OCI-LY3 (cell line): ENCODE measurements around the gene MRPS23.
"Not testable (repeated sequence)": the region's sequence is repeated elsewhere in the genome, so short reads cannot be mapped to it uniquely, and the experiment has no call there.

Experiments used
- H2AFZ ChIP-seq: fragments of 200-600, 300-600 bp; shearing (Covaris generic); 2 replicates; pipeline ENCODE4 v1.6.0; 2014; ENCODE audit warnings: antibody characterized with exemption, low read depth, low read length
- H3K27ac ChIP-seq: fragments of 200-600, 300-600 bp; sonication (generic); 2 replicates; pipeline ENCODE4 v1.5.1; 2014; ENCODE audit warnings: mild to moderate bottlenecking, low read length, moderate library complexity, mixed read lengths
- H3K27me3 ChIP-seq: fragments of 200-600, 300-600 bp; sonication (generic); 2 replicates; pipeline ENCODE4 v1.6.1; 2014; ENCODE audit warnings: low read depth, low read length, mixed read lengths
- H3K36me3 ChIP-seq: fragments of 200-600, 300-600 bp; sonication (generic); replicated peaks from 2 replicates; pipeline ENCODE3; 2014; ENCODE audit warnings: low read depth, low read length, mixed read lengths
- H3K4me1 ChIP-seq: fragments of 300-600, 200-600 bp; sonication (generic); 2 replicates; pipeline ENCODE4 v1.6.1; 2014; ENCODE audit warnings: low read length, mixed read lengths
- H3K4me2 ChIP-seq: fragments of 200-600, 300-600 bp; sonication (generic); 2 replicates; pipeline ENCODE4 v1.6.1; 2014; ENCODE audit warnings: low read length, mixed read lengths
- H3K4me3 ChIP-seq: fragments of 300-600, 200-600 bp; sonication (generic); 2 replicates; pipeline ENCODE4 v1.5.1; 2014; ENCODE audit warnings: antibody characterized with exemption, mild to moderate bottlenecking, low read length, moderate library complexity
- H3K79me2 ChIP-seq: fragments of 300-600, 200-600 bp; shearing (Covaris generic); 2 replicates; pipeline ENCODE4 v1.6.1; 2014; ENCODE audit warnings: mild to moderate bottlenecking, low read length, mixed read lengths
- H3K9ac ChIP-seq: fragments of 300-600, 200-600 bp; shearing (Covaris generic); 2 replicates; pipeline ENCODE4 v1.6.0; 2014; ENCODE audit warnings: mild to moderate bottlenecking, low read length, moderate library complexity
- H3K9me3 ChIP-seq: fragments of 200-600, 300-600 bp; shearing (Covaris generic); 2 replicates; pipeline ENCODE4 v1.6.1; 2014; ENCODE audit warnings: low read length, mixed read lengths; ENCODE audit not compliant: insufficient read depth
- H4K20me1 ChIP-seq: fragments of 200-600, 300-600 bp; sonication (generic); 2 replicates; pipeline ENCODE4 v1.6.1; 2016; ENCODE audit warnings: low read length, mixed read lengths; ENCODE audit not compliant: insufficient read depth
- EZH2phosphoT487 ChIP-seq: fragments of 200-600 bp; shearing (Covaris generic); IDR thresholded peaks from 2 replicates; pipeline ENCODE4 v1.6.1; 2018; ENCODE audit warnings: antibody characterized with exemption, mixed run types, low read depth
- TF ChIP-seq, protein P1 (sequence below): fragments of 200-600, 300-600 bp; sonication (generic); IDR thresholded peaks from 2 replicates; pipeline ENCODE4 v1.5.1; 2014; ENCODE audit warnings: antibody characterized with exemption, low read length, low read depth

Gene MRPS23

DNA sequence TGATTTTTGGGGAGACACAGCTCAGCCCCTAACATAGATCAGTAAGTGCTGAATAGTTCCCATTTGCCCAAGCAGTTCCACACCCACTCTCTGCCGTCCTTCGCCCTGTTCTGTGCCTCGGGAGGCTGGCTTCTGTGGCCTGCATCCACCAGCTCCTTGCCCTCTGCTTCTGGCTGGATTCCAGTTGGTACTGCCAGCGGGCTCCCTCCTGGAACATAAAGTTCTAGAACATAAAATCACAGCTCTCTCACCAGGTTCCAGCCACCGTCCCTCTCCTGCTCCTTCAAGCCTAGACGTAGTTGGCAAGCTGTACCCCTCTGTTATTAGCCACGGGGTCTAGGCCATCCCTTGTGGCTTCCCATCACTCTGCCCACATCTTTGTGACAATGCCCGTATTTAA is 3.9 kb upstream of the MRPS23 start:
- Histone ChIP-seq H3K4me3 (no peak overlapping the region), H3K4me2 (no peak overlapping the region), H3K27me3 (peaks cover 2% of the 10 kb centered on the region; the same call in 1 of the 2 replicates), H3K4me1 (peaks cover 15% of the 10 kb centered on the region), H4K20me1 (no peaks in the 10 kb centered on the region), H3K79me2 (peaks cover 24% of the 10 kb centered on the region), H3K9ac (no peak overlapping the region), H3K9me3 (no peaks in the 10 kb centered on the region), H3K27ac (no peak overlapping the region), H2AFZ (no peak overlapping the region), H3K36me3 (peaks cover 1% of the 10 kb centered on the region)
- TF ChIP-seq, protein P1, sequence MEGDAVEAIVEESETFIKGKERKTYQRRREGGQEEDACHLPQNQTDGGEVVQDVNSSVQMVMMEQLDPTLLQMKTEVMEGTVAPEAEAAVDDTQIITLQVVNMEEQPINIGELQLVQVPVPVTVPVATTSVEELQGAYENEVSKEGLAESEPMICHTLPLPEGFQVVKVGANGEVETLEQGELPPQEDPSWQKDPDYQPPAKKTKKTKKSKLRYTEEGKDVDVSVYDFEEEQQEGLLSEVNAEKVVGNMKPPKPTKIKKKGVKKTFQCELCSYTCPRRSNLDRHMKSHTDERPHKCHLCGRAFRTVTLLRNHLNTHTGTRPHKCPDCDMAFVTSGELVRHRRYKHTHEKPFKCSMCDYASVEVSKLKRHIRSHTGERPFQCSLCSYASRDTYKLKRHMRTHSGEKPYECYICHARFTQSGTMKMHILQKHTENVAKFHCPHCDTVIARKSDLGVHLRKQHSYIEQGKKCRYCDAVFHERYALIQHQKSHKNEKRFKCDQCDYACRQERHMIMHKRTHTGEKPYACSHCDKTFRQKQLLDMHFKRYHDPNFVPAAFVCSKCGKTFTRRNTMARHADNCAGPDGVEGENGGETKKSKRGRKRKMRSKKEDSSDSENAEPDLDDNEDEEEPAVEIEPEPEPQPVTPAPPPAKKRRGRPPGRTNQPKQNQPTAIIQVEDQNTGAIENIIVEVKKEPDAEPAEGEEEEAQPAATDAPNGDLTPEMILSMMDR, result no peak
- TF ChIP-seq EZH2phosphoT487, result no peak

DNA sequence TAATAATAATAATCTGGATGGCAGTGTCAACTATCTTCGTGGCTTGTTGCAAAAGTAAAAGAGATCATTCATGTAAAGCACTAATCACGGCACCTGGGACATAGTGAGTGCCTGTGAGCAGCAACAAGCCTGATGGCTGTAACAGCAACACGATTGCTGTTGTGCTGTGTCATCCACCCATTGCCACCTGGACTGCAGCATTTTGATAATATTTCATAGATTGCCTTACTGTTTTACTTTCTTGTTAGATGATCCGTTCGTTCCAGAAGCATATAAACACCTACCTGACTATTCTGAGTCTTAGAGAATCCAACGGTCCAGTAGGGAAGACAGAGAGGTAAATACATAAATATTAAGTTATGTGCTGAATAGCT is 3.1 kb upstream of the MRPS23 start:
- Histone ChIP-seq H2AFZ (no peak overlapping the region), H3K4me3 (no peak overlapping the region), H4K20me1 (no peaks in the 10 kb centered on the region), H3K27me3 (no peaks in the 10 kb centered on the region), H3K36me3 (peaks cover 4% of the 10 kb centered on the region), H3K9ac (no peak overlapping the region), H3K4me1 (peaks cover 14% of the 10 kb centered on the region), H3K79me2 (peaks cover 31% of the 10 kb centered on the region), H3K27ac (no peak overlapping the region), H3K4me2 (no peak overlapping the region), H3K9me3 (no peaks in the 10 kb centered on the region)
- TF ChIP-seq, protein P1, result no peak
- TF ChIP-seq EZH2phosphoT487, result no peak

DNA sequence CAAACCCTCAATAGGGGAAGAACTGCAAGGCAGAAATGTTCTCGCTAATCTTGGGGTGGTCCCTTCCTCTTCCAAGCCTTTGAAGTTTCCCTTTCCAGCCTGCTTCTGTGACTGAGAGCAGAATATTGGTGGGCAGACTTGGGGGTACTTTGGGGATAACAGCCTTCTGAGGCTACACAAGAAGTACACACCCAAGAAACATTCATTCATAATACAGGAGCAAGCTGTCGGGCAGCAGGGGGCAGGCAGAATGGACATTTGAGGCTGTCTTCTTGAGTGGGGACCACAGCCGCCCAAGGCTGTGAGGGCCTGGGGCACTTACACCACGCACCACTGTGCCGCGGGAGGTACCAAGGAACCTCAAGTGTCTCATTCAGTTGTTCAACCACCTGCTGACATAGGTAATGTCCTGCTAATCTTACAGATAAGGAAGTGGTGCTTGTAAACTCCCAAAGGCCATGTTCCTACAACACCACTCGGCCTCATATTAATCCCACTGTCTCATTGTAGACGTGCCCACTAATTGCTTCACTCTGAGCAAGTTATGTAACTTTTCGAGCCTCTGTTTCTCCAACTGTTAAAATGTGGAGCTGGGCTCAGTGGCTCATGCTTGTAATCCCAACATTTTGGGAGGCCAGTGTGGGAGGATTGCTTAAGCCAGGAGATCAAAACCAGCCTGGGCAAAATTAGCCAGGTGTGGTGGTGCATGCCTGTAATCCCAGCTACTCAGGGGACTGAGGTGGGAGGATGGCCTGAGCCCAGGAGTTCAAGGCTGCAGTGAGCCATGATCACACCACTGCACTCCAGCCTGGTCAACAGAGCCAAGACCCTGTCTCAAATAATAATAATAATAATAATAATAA is 2.5 kb upstream of the MRPS23 start:
- Histone ChIP-seq H3K36me3 (peaks cover 4% of the 10 kb centered on the region), H3K27me3 (no peaks in the 10 kb centered on the region), H3K4me1 (peaks cover 14% of the 10 kb centered on the region), H3K79me2 (peaks cover 35% of the 10 kb centered on the region), H3K4me3 (no peak overlapping the region), H3K4me2 (no peak overlapping the region), H3K9me3 (no peaks in the 10 kb centered on the region), H3K9ac (no peak overlapping the region), H4K20me1 (no peaks in the 10 kb centered on the region), H2AFZ (no peak overlapping the region), H3K27ac (no peak overlapping the region)
- no peak for TF ChIP-seq EZH2phosphoT487
- TF ChIP-seq, protein P1, result no peak

DNA sequence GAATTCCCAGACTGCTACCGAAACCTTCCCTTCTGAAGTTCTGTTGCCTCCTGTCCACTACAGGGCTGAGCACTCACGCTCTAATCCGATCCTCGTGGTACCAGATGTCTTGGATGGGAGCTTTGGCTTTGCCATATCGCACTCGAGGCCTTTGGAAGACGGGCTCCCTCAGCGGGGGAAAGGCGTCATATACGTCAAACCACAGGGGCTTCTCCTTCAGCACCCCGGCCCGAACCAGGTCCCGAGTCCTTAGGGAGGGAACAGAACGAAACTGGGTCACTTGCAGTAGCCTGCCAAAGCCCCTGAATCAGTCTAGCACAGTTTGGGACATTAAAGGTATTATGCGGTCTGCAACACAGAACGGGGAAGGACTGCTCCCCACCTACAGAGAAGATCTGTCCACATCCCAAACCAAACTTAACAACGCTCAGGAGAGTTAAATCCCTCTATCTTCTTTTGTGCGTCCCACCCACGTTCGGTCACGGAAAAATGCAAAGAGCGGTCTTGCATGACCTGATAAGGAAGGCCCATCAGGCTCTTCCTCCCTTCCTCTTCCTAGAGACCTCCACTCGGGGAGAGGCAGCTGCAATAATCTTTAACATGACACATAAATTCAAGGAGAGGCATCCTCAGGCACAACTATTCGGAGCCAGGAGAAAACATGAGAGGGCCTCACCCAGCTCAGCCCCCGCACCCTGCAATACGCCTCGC is 526 bp downstream of the MRPS23 start:
- peak overlapping the region; percentile 52 for H3K9ac ChIP-seq
- H2AFZ ChIP-seq, result no peak overlapping the region
- H3K4me2 ChIP-seq, result peak overlapping the region; percentile 92
- H3K79me2 ChIP-seq, result peaks cover 44% of the 10 kb centered on the region
- peaks cover 14% of the 10 kb centered on the region for H3K4me1 ChIP-seq
- H3K4me3 ChIP-seq, result peak overlapping the region; percentile 77
- no peak for TF ChIP-seq EZH2phosphoT487
- TF ChIP-seq, protein P1, result no peak
- H4K20me1 ChIP-seq, result no peaks in the 10 kb centered on the region
- H3K27ac ChIP-seq, result peak overlapping the region; percentile 10
- H3K27me3 ChIP-seq, result no peaks in the 10 kb centered on the region
- peaks cover 13% of the 10 kb centered on the region for H3K36me3 ChIP-seq
- no peaks in the 10 kb centered on the region for H3K9me3 ChIP-seq

DNA sequence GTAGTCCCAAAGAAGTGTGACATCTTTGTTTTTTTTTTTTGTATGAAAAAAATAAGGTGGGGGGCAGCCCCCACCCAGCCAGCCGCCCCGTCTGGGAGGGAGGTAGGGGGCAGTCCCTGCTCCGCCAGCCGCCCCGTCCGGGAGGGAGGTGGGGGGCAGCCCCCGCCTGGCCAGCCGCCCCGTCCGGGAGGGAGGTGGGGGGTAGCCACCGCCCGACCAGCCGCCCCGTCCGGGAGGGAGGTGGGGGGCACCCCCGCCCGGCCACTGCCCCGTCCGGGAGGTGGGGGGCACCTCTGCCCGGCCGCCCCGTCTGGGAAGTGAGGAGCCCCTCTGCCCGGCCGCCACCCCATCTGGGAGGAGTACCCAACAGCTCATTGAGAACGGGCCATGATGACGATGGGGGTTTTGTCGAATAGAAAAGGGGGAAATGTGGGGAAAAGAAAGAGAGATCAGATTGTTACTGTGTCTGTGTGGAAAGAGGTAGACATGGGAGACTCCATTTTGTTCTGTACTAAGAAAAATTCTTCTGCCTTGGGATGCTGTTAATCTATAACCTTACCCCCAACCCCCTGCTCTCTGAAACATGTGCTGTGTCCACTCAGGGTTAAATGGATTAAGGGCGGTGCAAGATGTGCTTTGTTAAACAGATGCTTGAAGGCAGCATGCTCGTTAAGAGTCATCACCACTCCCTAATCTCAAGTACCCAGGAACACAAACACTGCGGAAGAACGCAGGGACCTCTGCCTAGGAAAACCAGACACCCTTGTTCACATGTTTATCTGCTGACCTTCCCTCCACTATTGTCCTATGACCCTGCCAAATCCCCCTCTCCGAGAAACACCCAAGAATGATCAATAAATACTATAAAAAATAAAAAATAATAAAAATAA is 3.5 kb downstream of the MRPS23 start:
- Histone ChIP-seq H3K4me1 (peaks cover 13% of the 10 kb centered on the region), H3K36me3 (peaks cover 15% of the 10 kb centered on the region), H3K79me2 (peaks cover 52% of the 10 kb centered on the region)
- not testable (repeated sequence) for H3K4me2 ChIP-seq, H3K9me3 ChIP-seq, H3K27ac ChIP-seq, H2AFZ ChIP-seq, H4K20me1 ChIP-seq, H3K9ac ChIP-seq, H3K4me3 ChIP-seq, H3K27me3 ChIP-seq
